GM20431 (cell line): ENCODE results near the gene KCNA2.

Experiments used
- in situ Hi-C: fragments of 300-500 bp; cut with MseI, MboI; formaldehyde crosslinking; loops from one replicate; pipeline ENCODE4 v1.15.0; 2020; ENCODE audit warnings: low sequenced_read_pairs; ENCODE audit not compliant: unreplicated experiment

Gene KCNA2

GRCh38 chr1:110605901-110606656, at the start of gene KCNA2:
Gene KCNA2 (minus strand): TSS chr1:110606358. CDS start chr1:110604782, 1,576 bp downstream.
- in situ Hi-C loops: loop anchor here (25.0 kb wide), 1 partner anchor 381 kb away; no protein-coding TSS in a partner anchor

- in situ Hi-C loops: no loop called here
Observed at GRCh38 chr1:110650609-110651008, 44.5 kb upstream of the KCNA2 start.

GRCh38 chr1:110648417-110648816, 42.3 kb upstream of the KCNA2 start:
- in situ Hi-C loops: no loop called here

- in situ Hi-C loops: no loop called here
Observed at GRCh38 chr1:110647254-110647891, 41.2 kb upstream of the KCNA2 start.

GRCh38 chr1:110645821-110646735, 39.9 kb upstream of the KCNA2 start:
- in situ Hi-C loops: no loop called here

- in situ Hi-C loops: no loop called here
Observed at GRCh38 chr1:110645211-110645610, 39.1 kb upstream of the KCNA2 start.

GRCh38 chr1:110643879-110644472, 37.8 kb upstream of the KCNA2 start:
- in situ Hi-C loops: no loop called here

GRCh38 chr1:110639724-110640386, 33.7 kb upstream of the KCNA2 start:
- in situ Hi-C loops: no loop called here

- in situ Hi-C loops: no loop called here
Observed at GRCh38 chr1:110638556-110638955, 32.4 kb upstream of the KCNA2 start.

GRCh38 chr1:110638058-110638457, 31.9 kb upstream of the KCNA2 start:
- in situ Hi-C loops: no loop called here

GRCh38 chr1:110637475-110637874, 31.3 kb upstream of the KCNA2 start:
- in situ Hi-C loops: no loop called here

GRCh38 chr1:110636149-110636935, 30.2 kb upstream of the KCNA2 start:
- in situ Hi-C loops: no loop called here

- in situ Hi-C loops: no loop called here
Observed at GRCh38 chr1:110635434-110635833, 29.3 kb upstream of the KCNA2 start.

GRCh38 chr1:110634455-110635311, 28.5 kb upstream of the KCNA2 start:
- in situ Hi-C loops: no loop called here

GRCh38 chr1:110634086-110634454, 27.9 kb upstream of the KCNA2 start:
- in situ Hi-C loops: no loop called here

GRCh38 chr1:110633646-110634030, 27.5 kb upstream of the KCNA2 start:
- in situ Hi-C loops: no loop called here

- in situ Hi-C loops: no loop called here
Observed at GRCh38 chr1:110631836-110632620, 25.9 kb upstream of the KCNA2 start.
